Right lobe of liver (tissue), 6 donors: Measurements from ENCODE around the gene NMUR1. TPM values are rescaled to one million over a fixed set of nuclear protein-coding genes. Genes with fewer than 3 reads are reported as not detected.

ENCODE experiments used
- ATAC-seq, 4 donors: fragments of 200-7000 bp; cut with Tn5 transposase; one replicate each; pipeline ENCODE4 v1.9.1; 2020; ENCODE audit warnings: mild to moderate bottlenecking in 4 of 4, moderate library complexity in 4 of 4
- DNase-seq, 3 donors: peaks; one replicate each; pipeline ENCODE4 v3.0.0-alpha.2; 2020
- H3K27ac ChIP-seq, 3 donors: fragments of 200-600 bp; one replicate each; pipeline ENCODE4 v1.8.0; 2022
- H3K27me3 ChIP-seq, 2 donors: fragments of 200-600 bp; one replicate each; pipeline ENCODE4 v1.8.0; 2022
- H3K36me3 ChIP-seq, 4 donors: fragments of 200-600 bp; sonication (generic) in 1 of 4; one replicate each; pipeline versions ENCODE4 v1.5.1 to v1.8.0; 2017 to 2022; ENCODE audit warnings: control low read depth in 1 of 4
- H3K4me1 ChIP-seq, 4 donors: fragments of 200-600 bp; sonication (generic) in 1 of 4; one replicate each; pipeline versions ENCODE4 v1.5.1 to v1.8.0; 2017 to 2022; ENCODE audit warnings: control low read depth in 1 of 4
- H3K4me3 ChIP-seq, 3 donors: fragments of 200-600 bp; one replicate each; pipeline ENCODE4 v1.8.0; 2022
- H3K9me3 ChIP-seq, 4 donors: fragments of 200-600 bp; sonication (generic) in 1 of 4; one replicate each; pipeline versions ENCODE4 v1.5.1 to v1.8.0; 2017 to 2022; ENCODE audit warnings: control low read depth in 1 of 4
- CTCF ChIP-seq, 4 donors: fragments of 200-600 bp in 3 of 4; fragments of 450-650 bp in 1 of 4; IDR thresholded peaks; one replicate each; pipeline versions ENCODE4 v1.5.1 to v1.8.0; 2016 to 2022; ENCODE audit warnings: antibody characterized with exemption in 4 of 4, mild to moderate bottlenecking in 2 of 4
- POLR2A ChIP-seq: fragments of 450-650 bp; IDR thresholded peaks from one replicate; pipeline ENCODE4 v1.6.1; 2017; ENCODE audit warnings: antibody characterized with exemption, mild to moderate bottlenecking
- WGBS: methylation state at CpG from one replicate; pipeline ENCODE4 v1.1.6; 2018; ENCODE audit warnings: low coverage, low lambda C conversion rate; ENCODE audit not compliant: insufficient coverage; ENCODE audit errors: missing lambda C conversion rate; 5-methylcytosine and 5-hydroxymethylcytosine counted together
- intact Hi-C, 2 donors: fragments of 100-400 bp; cut with DNase I; formaldehyde crosslinking; loops; one replicate each; pipeline versions ENCODE4 v1.11.2 to v1.14.1; 2022
- small RNA-seq, 2 experiments: library from RNA; depleted of rRNA; stranded (forward); fragments of <200 nt; gene quantifications; one replicate each; pipeline ENCODE3, GENCODE V24; 2016
- total RNA-seq, 6 experiments: library from RNA; depleted of rRNA in 2 of 6; stranded (reverse); fragments of >200 nt in 2 of 6; fragmentation: NEBNext Ultra II Directional in 3 of 6; extraction: Animal tissue kit (Norgen Biotek cat#: 25700) in 3 of 6; gene quantifications; one replicate each; pipeline versions ENCODE4 v1.1.0 to v1.2.4, GENCODE V29; 2016 to 2023
- donor health status: DM: no; HTN: yes; CAD: no.
- donor health status: DM: no; HTN: no; CAD: no.
- donor health status: DM: no; HTN: no; CAD: no.
- donor health status: DM: no; HTN: yes; CAD: no.
- donor health status: DM: no; HTN: yes; CAD: no.

Gene NMUR1
- total RNA-seq, 6 experiments from 2014 or later = 0.11 to 0.66 (median 0.36) TPM

- no CpG with 5 or more reads among the region's 3 CpGs for whole genome bisulfite sequencing
- DNase-seq (no peak), ATAC-seq (no peak)
- no peak overlapping the region for H3K4me3 ChIP-seq
- H3K27me3 ChIP-seq = no peaks in the 10 kb centered on the region
- TF ChIP-seq CTCF (IDR thresholded peaks at IDR 0.05) (no peak), POLR2A (no peak)
- intact Hi-C loops = no loop called here
- no peaks in the 10 kb centered on the region for H3K36me3 ChIP-seq
- no peaks in the 10 kb centered on the region for H3K9me3 ChIP-seq
- H3K27ac ChIP-seq = no peak overlapping the region
- no peaks in the 10 kb centered on the region for H3K4me1 ChIP-seq
These were observed 49.5 kb downstream of the NMUR1 start for GRCh38 chr2:231480781-231481180.

DNA sequence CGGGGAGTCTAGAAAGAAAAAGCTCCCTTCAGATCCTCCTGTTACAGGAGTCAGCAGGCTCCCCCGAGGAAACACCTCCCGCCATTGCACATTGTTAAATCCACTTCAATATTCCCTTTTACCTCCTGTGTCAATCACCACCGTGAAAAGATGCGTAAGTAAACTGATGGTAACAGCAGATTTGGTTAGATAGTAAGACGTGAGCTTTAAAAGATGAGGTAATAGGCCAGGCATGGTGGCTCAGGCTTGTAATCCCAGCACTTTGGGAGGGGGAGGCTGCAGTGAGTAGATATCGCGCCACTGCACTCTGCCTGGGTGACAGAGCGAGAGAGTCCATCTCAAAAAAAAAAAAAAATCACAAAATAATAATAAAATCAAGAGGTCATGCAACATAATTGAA is 50.8 kb downstream of the NMUR1 start:
- no peak overlapping the region for H3K4me3 ChIP-seq
- no peaks in the 10 kb centered on the region for H3K36me3 ChIP-seq
- TF ChIP-seq POLR2A (no peak), CTCF (IDR thresholded peaks at IDR 0.05) (no peak)
- intact Hi-C loops = no loop called here
- no peak for ATAC-seq
- no peaks in the 10 kb centered on the region for H3K4me1 ChIP-seq
- H3K27me3 ChIP-seq = no peaks in the 10 kb centered on the region
- no peaks in the 10 kb centered on the region for H3K9me3 ChIP-seq
- DNase-seq = no peak
- H3K27ac ChIP-seq = no peak overlapping the region
- 92% methylated on average over 8 of the region's 9 CpGs for WGBS

- Histone ChIP-seq H3K4me3 (no peak overlapping the region), H3K36me3 (no peaks in the 10 kb centered on the region), H3K27ac (no peak overlapping the region), H3K27me3 (no peaks in the 10 kb centered on the region), H3K4me1 (no peaks in the 10 kb centered on the region), H3K9me3 (no peaks in the 10 kb centered on the region)
- TF ChIP-seq POLR2A = no peak
- DNase-seq (no peak), ATAC-seq (no peak)
- 51% methylated on average over 3 of the region's 3 CpGs for whole genome bisulfite sequencing
- intact Hi-C loops = no loop called here
These were observed 53.3 kb downstream of the NMUR1 start for GRCh38 chr2:231476920-231477319.

GRCh38 chr2:231475965-231476364 is 54.3 kb downstream of the NMUR1 start:
- WGBS = 53% methylated on average over 3 of the region's 3 CpGs
- Histone ChIP-seq H3K36me3 (no peaks in the 10 kb centered on the region), H3K9me3 (no peaks in the 10 kb centered on the region), H3K27me3 (no peaks in the 10 kb centered on the region), H3K27ac (no peak overlapping the region), H3K4me1 (no peaks in the 10 kb centered on the region), H3K4me3 (no peak overlapping the region)
- DNase-seq (no peak), ATAC-seq (no peak)
- TF ChIP-seq POLR2A = no peak
- TF ChIP-seq CTCF (IDR thresholded peaks at IDR 0.05) = no peak
- intact Hi-C loops = no loop called here

Small RNA genes within 50 kb of the gene (small RNA-seq; reads per million reads assigned to genes)
- 0 reads per million in 2 experiments for gene RNU2-22P

Other genes starting within 250 kb of the NMUR1 start
- gene B3GNT7, start 134.7 kb downstream of the NMUR1 start, total RNA-seq = 1 to 10 TPM in 3 of 6 experiments, under 1 TPM in 3; 0.73 to 5.3 (median 0.96) TPM
- gene NCL, start 66.0 kb downstream of the NMUR1 start, total RNA-seq = 100 to 1,000 TPM in 5 of 6 experiments, 10 to 100 TPM in 1; 78.8 to 203 (median 146) TPM
- gene TEX44, start 62.4 kb upstream of the NMUR1 start, total RNA-seq = not detected
- 100 to 1,000 TPM; 180 to 373 (median 252) TPM for gene PTMA, start 178.1 kb upstream of the NMUR1 start, total RNA-seq